ENCODE measurements around the gene TMEM203.
"Not testable (repeated sequence)": the region's sequence is repeated elsewhere in the genome, so short reads cannot be mapped to it uniquely, and the experiment has no call there.

TMEM203 gene

DNA sequence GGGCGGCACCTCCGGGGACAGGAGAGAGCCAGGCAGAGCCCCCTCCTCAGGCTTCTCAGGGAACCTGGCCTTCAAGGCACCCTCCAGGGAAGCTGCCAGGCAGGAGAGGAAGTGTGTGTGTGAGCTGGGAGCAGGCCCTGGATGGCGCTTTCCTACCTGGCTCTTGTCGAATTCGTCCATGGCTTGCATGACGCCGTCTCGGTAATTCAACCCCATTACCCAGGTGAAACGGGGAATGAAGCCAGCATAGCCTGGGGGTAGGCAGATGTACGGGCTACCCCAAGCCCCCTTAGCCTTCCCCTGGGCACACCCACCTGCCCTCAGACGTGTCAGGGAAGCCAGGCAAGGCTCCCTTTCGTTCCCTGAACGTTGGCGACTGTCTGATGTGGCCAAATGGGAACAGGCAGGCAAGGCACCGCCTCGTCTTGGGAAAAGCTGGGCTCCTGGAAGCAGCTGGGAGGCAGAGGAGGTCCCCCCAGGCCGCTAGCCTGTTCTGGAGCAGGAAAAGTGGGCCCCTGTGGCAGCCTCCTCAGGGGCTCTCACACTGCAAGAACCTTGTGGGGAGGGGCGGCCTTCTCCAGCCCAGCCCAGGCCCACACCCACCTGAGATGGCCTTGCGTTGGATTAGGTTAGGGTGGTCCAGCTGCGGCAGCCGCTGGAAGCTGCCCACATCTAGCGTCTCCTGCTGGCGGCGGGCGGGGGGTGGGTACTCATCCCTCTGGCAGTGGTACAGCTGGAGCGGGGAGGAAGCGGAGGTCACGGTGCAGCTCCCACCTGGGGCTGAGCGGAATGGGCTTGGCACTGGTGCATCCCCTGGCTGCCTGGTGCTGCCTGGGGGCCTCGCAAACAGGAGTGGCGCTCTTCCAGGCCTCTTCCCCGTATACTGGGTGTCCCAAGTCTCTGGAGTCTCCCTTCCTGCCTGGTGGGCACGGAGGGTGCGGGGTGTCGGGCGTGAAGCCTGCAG is 39.3 kb upstream of the TMEM203 start:
- H3K4me3 ChIP-seq (replicated peaks; ENCODE audit: low read depth, low read length): no peak overlapping the region
- DNase-seq (ENCODE audit: low read depth): no peak
- TF ChIP-seq, protein P1, sequence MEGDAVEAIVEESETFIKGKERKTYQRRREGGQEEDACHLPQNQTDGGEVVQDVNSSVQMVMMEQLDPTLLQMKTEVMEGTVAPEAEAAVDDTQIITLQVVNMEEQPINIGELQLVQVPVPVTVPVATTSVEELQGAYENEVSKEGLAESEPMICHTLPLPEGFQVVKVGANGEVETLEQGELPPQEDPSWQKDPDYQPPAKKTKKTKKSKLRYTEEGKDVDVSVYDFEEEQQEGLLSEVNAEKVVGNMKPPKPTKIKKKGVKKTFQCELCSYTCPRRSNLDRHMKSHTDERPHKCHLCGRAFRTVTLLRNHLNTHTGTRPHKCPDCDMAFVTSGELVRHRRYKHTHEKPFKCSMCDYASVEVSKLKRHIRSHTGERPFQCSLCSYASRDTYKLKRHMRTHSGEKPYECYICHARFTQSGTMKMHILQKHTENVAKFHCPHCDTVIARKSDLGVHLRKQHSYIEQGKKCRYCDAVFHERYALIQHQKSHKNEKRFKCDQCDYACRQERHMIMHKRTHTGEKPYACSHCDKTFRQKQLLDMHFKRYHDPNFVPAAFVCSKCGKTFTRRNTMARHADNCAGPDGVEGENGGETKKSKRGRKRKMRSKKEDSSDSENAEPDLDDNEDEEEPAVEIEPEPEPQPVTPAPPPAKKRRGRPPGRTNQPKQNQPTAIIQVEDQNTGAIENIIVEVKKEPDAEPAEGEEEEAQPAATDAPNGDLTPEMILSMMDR (IDR thresholded peaks at IDR 0.05; ENCODE audit: low read length, missing control alignments): no peak

DNA sequence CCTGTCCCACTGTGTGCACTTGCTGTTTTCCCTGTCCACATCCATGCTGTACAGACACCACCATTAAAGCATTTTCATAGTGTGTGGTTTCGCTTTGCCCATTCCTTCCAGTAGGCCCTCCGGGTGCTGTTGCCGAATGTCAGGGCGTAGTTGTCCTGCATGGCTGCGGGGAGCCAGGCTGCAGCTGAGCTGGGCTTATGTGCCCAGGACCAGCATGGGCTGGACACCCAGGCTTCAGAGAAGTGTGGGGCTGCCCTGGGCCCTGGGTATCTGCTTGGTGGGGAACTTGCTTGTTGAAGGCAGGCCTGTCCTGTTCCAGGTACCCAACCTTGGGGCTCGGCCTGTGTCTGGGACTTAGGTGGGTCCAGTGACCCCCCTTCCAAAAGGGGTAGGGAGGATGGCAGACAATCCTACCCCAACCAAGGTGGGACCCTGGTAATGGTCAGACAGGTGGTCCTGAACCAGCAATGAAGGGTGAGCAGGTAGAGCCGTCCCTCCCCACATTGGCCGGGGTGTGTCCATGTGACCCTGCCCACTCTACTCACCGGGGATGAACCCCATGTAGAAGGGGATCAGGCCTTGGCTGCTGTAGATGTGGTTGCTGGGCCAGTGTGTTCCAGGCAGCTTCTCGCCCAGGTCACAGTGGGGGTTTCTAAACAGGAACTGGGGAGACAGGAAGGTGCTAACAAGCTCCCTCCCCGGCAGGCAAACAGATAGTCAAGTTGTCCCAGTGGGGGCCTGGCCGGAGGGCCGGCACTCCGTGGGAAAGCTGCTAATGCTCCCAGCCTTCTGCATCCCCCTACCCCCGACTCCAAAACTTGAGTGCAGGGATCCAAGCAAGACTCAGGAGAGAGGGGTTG is 38.4 kb upstream of the TMEM203 start:
- no peak overlapping the region for H3K4me3 ChIP-seq (replicated peaks; ENCODE audit: low read depth, low read length)
- TF ChIP-seq, protein P1 (IDR thresholded peaks at IDR 0.05; ENCODE audit: low read length, missing control alignments): no peak
- no peak for DNase-seq (ENCODE audit: low read depth)

DNA sequence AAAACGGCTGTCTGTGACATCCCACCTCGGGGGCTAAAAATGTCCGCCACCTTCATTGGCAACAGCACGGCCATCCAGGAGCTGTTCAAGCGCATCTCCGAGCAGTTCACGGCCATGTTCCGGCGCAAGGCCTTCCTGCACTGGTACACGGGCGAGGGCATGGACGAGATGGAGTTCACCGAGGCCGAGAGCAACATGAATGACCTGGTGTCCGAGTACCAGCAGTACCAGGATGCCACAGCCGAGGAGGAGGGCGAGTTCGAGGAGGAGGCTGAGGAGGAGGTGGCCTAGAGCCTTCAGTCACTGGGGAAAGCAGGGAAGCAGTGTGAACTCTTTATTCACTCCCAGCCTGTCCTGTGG is 37.8 kb upstream of the TMEM203 start:
- not testable (repeated sequence) for DNase-seq (ENCODE audit: low read depth)
- peak overlapping the region; percentile 81 for H3K4me3 ChIP-seq (replicated peaks; ENCODE audit: low read depth, low read length)

DNA sequence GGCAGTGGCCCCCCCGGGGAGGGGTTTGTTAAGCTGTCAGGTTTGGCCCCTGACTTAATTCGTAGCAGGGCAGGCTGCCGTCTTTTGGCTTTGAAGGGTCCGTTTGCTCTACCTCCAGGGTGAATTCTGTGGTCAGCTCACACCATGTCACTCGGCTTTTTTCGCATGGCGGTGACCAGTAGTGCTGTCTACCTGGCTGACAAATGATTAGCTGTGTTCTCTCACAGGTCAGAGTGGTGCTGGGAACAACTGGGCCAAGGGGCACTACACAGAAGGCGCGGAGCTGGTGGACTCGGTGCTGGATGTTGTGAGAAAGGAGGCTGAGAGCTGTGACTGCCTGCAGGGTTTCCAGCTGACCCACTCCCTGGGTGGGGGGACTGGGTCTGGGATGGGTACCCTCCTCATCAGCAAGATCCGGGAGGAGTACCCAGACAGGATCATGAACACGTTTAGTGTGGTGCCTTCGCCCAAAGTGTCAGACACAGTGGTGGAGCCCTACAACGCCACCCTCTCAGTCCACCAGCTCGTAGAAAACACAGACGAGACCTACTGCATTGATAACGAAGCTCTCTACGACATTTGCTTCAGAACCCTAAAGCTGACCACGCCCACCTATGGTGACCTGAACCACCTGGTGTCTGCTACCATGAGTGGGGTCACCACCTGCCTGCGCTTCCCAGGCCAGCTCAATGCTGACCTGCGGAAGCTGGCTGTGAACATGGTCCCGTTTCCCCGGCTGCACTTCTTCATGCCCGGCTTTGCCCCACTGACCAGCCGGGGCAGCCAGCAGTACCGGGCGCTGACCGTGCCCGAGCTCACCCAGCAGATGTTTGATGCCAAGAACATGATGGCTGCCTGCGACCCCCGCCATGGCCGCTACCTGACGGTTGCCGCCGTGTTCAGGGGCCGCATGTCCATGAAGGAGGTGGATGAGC is 37.1 kb upstream of the TMEM203 start:
- peak overlapping the region; percentile 81 for H3K4me3 ChIP-seq (replicated peaks; ENCODE audit: low read depth, low read length)
- no peak for DNase-seq (ENCODE audit: low read depth)
- TF ChIP-seq, protein P1 (IDR thresholded peaks at IDR 0.05; ENCODE audit: low read length, missing control alignments): no peak

DNA sequence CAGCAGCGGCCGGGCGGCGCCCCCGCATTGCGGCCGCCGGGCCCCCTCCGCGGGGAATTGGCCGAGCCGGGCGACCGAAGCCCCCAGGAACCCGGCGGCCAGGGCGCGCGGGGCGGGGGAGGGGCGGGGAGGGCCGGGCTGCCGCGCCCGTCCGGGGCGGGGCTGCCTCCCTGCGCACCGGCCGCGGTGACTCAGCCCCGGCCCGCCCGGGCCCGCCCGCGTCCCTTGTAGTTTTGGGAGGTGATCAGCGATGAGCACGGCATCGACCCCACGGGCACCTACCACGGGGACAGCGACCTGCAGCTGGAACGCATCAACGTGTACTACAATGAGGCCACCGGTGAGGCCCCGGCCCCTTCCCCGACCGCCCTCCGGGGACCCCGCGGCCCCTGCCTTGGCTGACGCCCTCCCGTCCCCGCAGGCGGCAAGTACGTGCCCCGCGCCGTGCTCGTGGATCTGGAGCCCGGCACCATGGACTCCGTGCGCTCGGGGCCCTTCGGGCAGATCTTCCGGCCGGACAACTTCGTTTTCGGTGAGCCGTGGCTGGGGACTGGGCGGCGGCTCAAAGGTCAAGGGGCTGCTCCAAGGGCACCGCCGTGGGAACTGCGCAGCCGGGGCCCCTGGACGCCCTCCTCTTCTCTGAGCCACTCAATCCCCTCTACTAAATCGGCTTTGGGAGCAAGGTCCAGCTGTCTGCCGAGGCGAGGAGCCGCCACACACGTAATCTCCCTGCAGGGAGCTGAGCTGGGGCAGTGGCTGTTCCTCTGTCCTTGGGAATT is 36.2 kb upstream of the TMEM203 start:
- DNase-seq (ENCODE audit: low read depth): peak; percentile 33

DNA sequence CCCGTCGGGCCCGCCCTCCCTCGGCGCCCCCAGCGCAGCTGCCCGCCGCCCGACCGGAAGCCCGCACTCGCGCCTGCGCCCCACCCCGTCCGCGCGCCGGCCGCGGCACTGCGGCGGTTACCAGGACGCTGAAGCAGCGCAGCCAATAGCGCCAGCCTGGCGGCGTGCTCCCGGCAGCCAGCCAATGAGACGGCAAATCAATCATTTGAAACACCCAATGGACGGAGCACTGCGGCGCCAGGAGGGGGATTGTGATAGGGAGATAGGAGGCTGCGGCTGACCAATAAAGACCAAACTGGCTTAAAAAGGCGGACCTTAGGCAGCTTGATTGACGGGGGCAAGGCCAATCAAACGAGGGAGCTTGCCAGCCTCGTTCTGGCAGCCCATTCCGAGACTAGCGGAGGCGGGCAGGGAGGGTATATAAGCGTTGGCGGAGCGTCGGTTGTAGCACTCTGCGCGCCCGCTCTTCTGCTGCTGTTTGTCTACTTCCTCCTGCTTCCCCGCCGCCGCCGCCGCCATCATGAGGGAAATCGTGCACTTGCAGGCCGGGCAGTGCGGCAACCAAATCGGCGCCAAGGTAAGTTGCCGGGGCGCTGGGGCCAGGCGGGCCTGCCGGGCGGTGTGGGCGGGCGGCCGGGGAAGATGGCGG is 35.5 kb upstream of the TMEM203 start, which contains the start of gene TUBB4B:
Gene TUBB4B, plus strand, starts transcription at position 447 of the 649 bp plus-strand sequence. Its CDS starts 74 bp downstream, at position 521.
- H3K4me3 ChIP-seq (replicated peaks; ENCODE audit: low read depth, low read length): peak within 1 kb of the TSS; percentile 81
- peak; percentile 100 for DNase-seq (ENCODE audit: low read depth)
- TF ChIP-seq, protein P1 (IDR thresholded peaks at IDR 0.05; ENCODE audit: low read length, missing control alignments): no peak

More for the DNA sequence above, 36.2 kb upstream of the TMEM203 start:
- TF ChIP-seq, protein P1 (IDR thresholded peaks at IDR 0.05; ENCODE audit: low read length, missing control alignments): no peak
- H3K4me3 ChIP-seq (replicated peaks; ENCODE audit: low read depth, low read length): peak overlapping the region; percentile 81
